ENCODE data around the gene KIT. TPM values are rescaled to one million over a fixed set of nuclear protein-coding genes. Genes with fewer than 3 reads are reported as not detected.

The KIT gene
- polyA plus RNA-seq, 1 donor (not counting 4 experiments of a cell fraction or from before 2014, with no cell fraction given): 0.01 TPM

GRCh38 chr4:54731552-54731951 lies 73.8 kb downstream of the KIT start:
- no peaks in the 10 kb centered on the region for H3K36me3 ChIP-seq (ENCODE audit: control insufficient read depth in 2 of 2, extremely low read depth in 1 of 2, insufficient read depth in 2 of 2, low read length in 2 of 2)
- no peaks in the 10 kb centered on the region for H3K4me1 ChIP-seq (ENCODE audit: control insufficient read depth, extremely low read depth, insufficient read depth, low read length)
- no peaks in the 10 kb centered on the region for H4K20me1 ChIP-seq (ENCODE audit: control insufficient read depth, extremely low read depth, insufficient read depth, low read length)
- H3K9me1 ChIP-seq (ENCODE audit: control insufficient read depth, extremely low read depth, insufficient read depth, low read length): no peaks in the 10 kb centered on the region
- no peak overlapping the region for H3K9ac ChIP-seq (ENCODE audit: control insufficient read depth, extremely low read depth, insufficient read depth, low read length)
- H3K4me2 ChIP-seq (ENCODE audit: control insufficient read depth, extremely low read depth, insufficient read depth, low read depth, low read length): no peak overlapping the region
- H3K9me3 ChIP-seq (ENCODE audit: control insufficient read depth, low read depth, low read length): no peaks in the 10 kb centered on the region
- no peak overlapping the region for H3K27ac ChIP-seq (ENCODE audit: control insufficient read depth, insufficient read depth, low read length)
- no peak for FAIRE-seq
- TF ChIP-seq EZH2 (IDR thresholded peaks at IDR 0.05; ENCODE audit: low read length) (no peak), CTCF (optimal IDR thresholded peaks at IDR 0.05 in 1 of 3, IDR thresholded peaks at IDR 0.05 in 1 of 3, conservative IDR thresholded peaks at IDR 0.05 in 1 of 3; ENCODE audit: extremely low read depth in 1 of 3, insufficient read depth in 2 of 3, low read length in 3 of 3) (no peak)
- no peaks in the 10 kb centered on the region for H3K27me3 ChIP-seq (ENCODE audit: control insufficient read depth, extremely low read depth, insufficient read depth, low read length)
- no peak for DNase-seq (ENCODE audit: low read depth, low spot score)
- H3K4me3 ChIP-seq (ENCODE audit: control insufficient read depth in 2 of 3, extremely low read depth in 1 of 3, insufficient read depth in 2 of 3, low read depth in 1 of 3, low read length in 3 of 3): no peak overlapping the region
- no peaks in the 10 kb centered on the region for H3K79me2 ChIP-seq (ENCODE audit: control insufficient read depth, insufficient read depth, low read length)
- no peak overlapping the region for H2AFZ ChIP-seq (ENCODE audit: control insufficient read depth, low read length)
- dilution Hi-C loops (cut with MboI; ENCODE audit: extremely low pct_ligation_motif_present, low sequenced_read_pairs): no loop called here

- H3K36me3 ChIP-seq (ENCODE audit: control insufficient read depth in 2 of 2, extremely low read depth in 1 of 2, insufficient read depth in 2 of 2, low read length in 2 of 2): no peaks in the 10 kb centered on the region
- H3K79me2 ChIP-seq (ENCODE audit: control insufficient read depth, insufficient read depth, low read length): no peaks in the 10 kb centered on the region
- H3K9me1 ChIP-seq (ENCODE audit: control insufficient read depth, extremely low read depth, insufficient read depth, low read length): no peaks in the 10 kb centered on the region
- no peak for TF ChIP-seq EZH2 (IDR thresholded peaks at IDR 0.05; ENCODE audit: low read length)
- TF ChIP-seq CTCF (optimal IDR thresholded peaks at IDR 0.05 in 1 of 3, IDR thresholded peaks at IDR 0.05 in 1 of 3, conservative IDR thresholded peaks at IDR 0.05 in 1 of 3; ENCODE audit: extremely low read depth in 1 of 3, insufficient read depth in 2 of 3, low read length in 3 of 3): no peak
- no peaks in the 10 kb centered on the region for H4K20me1 ChIP-seq (ENCODE audit: control insufficient read depth, extremely low read depth, insufficient read depth, low read length)
- no peak overlapping the region for H2AFZ ChIP-seq (ENCODE audit: control insufficient read depth, low read length)
- no peak overlapping the region for H3K9ac ChIP-seq (ENCODE audit: control insufficient read depth, extremely low read depth, insufficient read depth, low read length)
- H3K27me3 ChIP-seq (ENCODE audit: control insufficient read depth, extremely low read depth, insufficient read depth, low read length): no peaks in the 10 kb centered on the region
- DNase-seq (ENCODE audit: low read depth, low spot score) (no peak), FAIRE-seq (no peak)
- H3K27ac ChIP-seq (ENCODE audit: control insufficient read depth, insufficient read depth, low read length): no peak overlapping the region
- no peak overlapping the region for H3K4me3 ChIP-seq (ENCODE audit: control insufficient read depth in 2 of 3, extremely low read depth in 1 of 3, insufficient read depth in 2 of 3, low read depth in 1 of 3, low read length in 3 of 3)
- H3K4me2 ChIP-seq (ENCODE audit: control insufficient read depth, extremely low read depth, insufficient read depth, low read depth, low read length): no peak overlapping the region
- no peaks in the 10 kb centered on the region for H3K9me3 ChIP-seq (ENCODE audit: control insufficient read depth, low read depth, low read length)
- no peaks in the 10 kb centered on the region for H3K4me1 ChIP-seq (ENCODE audit: control insufficient read depth, extremely low read depth, insufficient read depth, low read length)
- dilution Hi-C loops (cut with MboI; ENCODE audit: extremely low pct_ligation_motif_present, low sequenced_read_pairs): no loop called here
Measured at GRCh38 chr4:54731976-54732375, 74.2 kb downstream of the KIT start.

All from keratinocyte (primary cell).